Natural killer cell (primary cell): ENCODE results near the gene SPRED1. TPM values are rescaled to one million over a fixed set of nuclear protein-coding genes. Genes with fewer than 3 reads are reported as not detected.

Experiments
- ATAC-seq, 3 donors: fragments of 150-1000 bp in 2 of 3; fragments of 200-7000 bp in 1 of 3; cut with Tn5 transposase; 1 replicate in 1 of 3; 2 replicates in 2 of 3; pipeline ENCODE4 v1.10.0; 2021; ENCODE audit warnings: mild to moderate bottlenecking in 2 of 3, moderate library complexity in 2 of 3
- DNase-seq, 2 donors: peaks; one replicate each; pipeline versions ENCODE4 v3.0.0 to v3.0.0-alpha.2; 2013 to 2021; ENCODE audit warnings: mixed read lengths in 1 of 2
- H3K27ac ChIP-seq: one replicate; pipeline ENCODE4 v1.5.1; 2013; ENCODE audit warnings: mild to moderate bottlenecking, low read length
- H3K27me3 ChIP-seq: one replicate; pipeline ENCODE4 v1.6.1; 2013; ENCODE audit warnings: low read length; ENCODE audit not compliant: control insufficient read depth, insufficient read depth
- H3K36me3 ChIP-seq: one replicate; pipeline ENCODE4 v1.6.1; 2013; ENCODE audit warnings: low read length; ENCODE audit not compliant: control insufficient read depth, insufficient read depth
- H3K4me1 ChIP-seq: one replicate; pipeline ENCODE4 v1.6.1; 2013; ENCODE audit warnings: low read length; ENCODE audit not compliant: control insufficient read depth, insufficient read depth
- H3K4me3 ChIP-seq: one replicate; pipeline ENCODE4 v1.5.1; 2013; ENCODE audit warnings: low read length
- H3K9me3 ChIP-seq: one replicate; pipeline ENCODE4 v1.6.1; 2013; ENCODE audit warnings: low read length; ENCODE audit not compliant: control insufficient read depth, insufficient read depth
- H3K27ac Mint-ChIP-seq, 2 donors: one replicate each; pipeline ENCODE4 v1.8.0; 2022; ENCODE audit warnings: mild to moderate bottlenecking in 2 of 2, mixed read lengths in 2 of 2, moderate library complexity in 1 of 2
- H3K27me3 Mint-ChIP-seq, 2 donors: one replicate each; pipeline ENCODE4 v1.8.0; 2022; ENCODE audit warnings: low read depth in 2 of 2, mixed read lengths in 2 of 2
- H3K36me3 Mint-ChIP-seq: one replicate; pipeline ENCODE4 v1.8.0; 2022; ENCODE audit warnings: mixed read lengths
- H3K4me1 Mint-ChIP-seq, 2 donors: one replicate each; pipeline ENCODE4 v1.8.0; 2022; ENCODE audit warnings: mixed read lengths in 2 of 2
- H3K4me3 Mint-ChIP-seq: one replicate; pipeline ENCODE4 v1.8.0; 2022; ENCODE audit warnings: mild to moderate bottlenecking, moderate library complexity, mixed read lengths
- H3K9me3 Mint-ChIP-seq, 2 donors: one replicate each; pipeline ENCODE4 v1.8.0; 2022; ENCODE audit warnings: mixed read lengths in 2 of 2
- WGBS: methylation state at CpG from one replicate; pipeline ENCODE4 v1.1.7; 2013; ENCODE audit warnings: missing lambda C conversion rate; ENCODE audit not compliant: insufficient coverage; 5-methylcytosine and 5-hydroxymethylcytosine counted together
- intact Hi-C: fragments of 100-400 bp; cut with micrococcal nuclease; formaldehyde crosslinking; loops from one replicate; pipeline ENCODE4 v1.14.2; 2022
- total RNA-seq, 4 donors: library from RNA; stranded (reverse); fragments of 120-200 nt in 1 of 4; gene quantifications; one replicate each; pipeline versions ENCODE4 v1.2.3 to v1.2.4, GENCODE V29; 2013 to 2022
- TF ChIP-seq, protein P1 (sequence below): fragments of 200-600 bp; IDR thresholded peaks from one replicate; pipeline ENCODE4 v1.8.0; 2022; ENCODE audit warnings: antibody characterized with exemption

SPRED1 gene
- total RNA-seq, 3 donors from 2014 or later (not counting 1 experiment from before 2014, with no cell fraction given): 1.1 to 2.0 (median 1.5) TPM

DNA sequence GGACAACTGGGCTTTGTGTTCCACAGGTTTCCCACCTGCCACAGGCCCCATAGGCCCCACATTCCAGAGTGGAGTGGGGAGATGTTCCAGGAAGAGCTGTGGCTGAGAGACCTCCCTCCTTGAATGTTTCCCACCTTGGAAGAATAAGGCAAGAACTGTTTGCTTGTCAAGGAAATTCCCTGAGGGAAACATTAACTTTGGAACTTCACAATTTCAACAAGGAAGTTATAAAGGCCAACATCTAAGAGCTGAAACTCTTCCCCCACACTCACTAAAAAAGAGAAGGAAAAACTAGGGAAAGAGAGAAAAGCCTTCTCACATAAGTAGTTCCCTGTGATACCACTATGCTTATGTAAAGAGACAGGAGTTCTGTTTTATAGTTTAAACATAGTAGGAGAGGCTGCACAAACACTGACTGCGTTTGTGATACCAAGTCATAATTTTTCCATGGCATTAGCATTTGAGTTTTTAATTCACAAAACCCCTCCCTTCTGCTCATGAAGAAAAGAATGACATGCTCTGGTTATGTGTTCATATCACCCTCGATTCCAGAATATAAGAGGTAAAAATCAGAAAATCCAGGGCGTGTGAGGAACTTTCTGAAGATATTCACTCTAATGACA lies 39.8 kb upstream of the SPRED1 start:
- DNase-seq (no peak), ATAC-seq (no peak)
- Histone ChIP-seq H3K27me3 (no peaks in the 10 kb centered on the region), H3K4me1 (no peaks in the 10 kb centered on the region), H3K36me3 (no peaks in the 10 kb centered on the region), H3K9me3 (no peaks in the 10 kb centered on the region), H3K27ac (no peak overlapping the region), H3K4me3 (no peak overlapping the region)
- Mint-ChIP-seq H3K27ac (no peak overlapping the region), H3K4me1 (no peaks in the 10 kb centered on the region), H3K9me3 (no peaks in the 10 kb centered on the region), H3K4me3 (no peak overlapping the region), H3K27me3 (peaks cover 6 to 29% of the 10 kb centered on the region in 2 donors), H3K36me3 (no peaks in the 10 kb centered on the region)
- TF ChIP-seq, protein P1, sequence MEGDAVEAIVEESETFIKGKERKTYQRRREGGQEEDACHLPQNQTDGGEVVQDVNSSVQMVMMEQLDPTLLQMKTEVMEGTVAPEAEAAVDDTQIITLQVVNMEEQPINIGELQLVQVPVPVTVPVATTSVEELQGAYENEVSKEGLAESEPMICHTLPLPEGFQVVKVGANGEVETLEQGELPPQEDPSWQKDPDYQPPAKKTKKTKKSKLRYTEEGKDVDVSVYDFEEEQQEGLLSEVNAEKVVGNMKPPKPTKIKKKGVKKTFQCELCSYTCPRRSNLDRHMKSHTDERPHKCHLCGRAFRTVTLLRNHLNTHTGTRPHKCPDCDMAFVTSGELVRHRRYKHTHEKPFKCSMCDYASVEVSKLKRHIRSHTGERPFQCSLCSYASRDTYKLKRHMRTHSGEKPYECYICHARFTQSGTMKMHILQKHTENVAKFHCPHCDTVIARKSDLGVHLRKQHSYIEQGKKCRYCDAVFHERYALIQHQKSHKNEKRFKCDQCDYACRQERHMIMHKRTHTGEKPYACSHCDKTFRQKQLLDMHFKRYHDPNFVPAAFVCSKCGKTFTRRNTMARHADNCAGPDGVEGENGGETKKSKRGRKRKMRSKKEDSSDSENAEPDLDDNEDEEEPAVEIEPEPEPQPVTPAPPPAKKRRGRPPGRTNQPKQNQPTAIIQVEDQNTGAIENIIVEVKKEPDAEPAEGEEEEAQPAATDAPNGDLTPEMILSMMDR: no peak
- intact Hi-C loops: no loop called here
- WGBS: 81% methylated on average over 3 of the region's 3 CpGs

DNA sequence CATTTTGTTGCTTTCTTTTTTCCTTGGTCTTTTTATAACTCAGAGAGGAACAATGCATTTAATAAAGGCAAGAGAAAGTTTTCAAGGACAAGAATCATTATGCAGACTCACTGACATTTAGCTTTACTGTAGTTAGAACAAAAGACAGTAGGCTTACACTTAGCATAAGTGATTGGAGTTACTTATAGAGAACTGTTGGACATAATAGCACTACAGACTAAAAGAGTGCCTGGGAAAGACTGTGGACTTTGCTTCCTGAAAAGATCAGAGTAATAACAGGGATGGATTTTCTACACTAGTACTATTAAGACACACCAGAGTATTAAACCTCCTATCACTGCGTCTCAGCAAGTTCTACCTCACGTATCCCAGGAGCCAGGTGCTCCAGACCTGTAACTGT lies 39.3 kb upstream of the SPRED1 start:
- H3K4me3 ChIP-seq: no peak overlapping the region
- Mint-ChIP-seq H3K9me3 (no peaks in the 10 kb centered on the region), H3K4me1 (no peaks in the 10 kb centered on the region), H3K4me3 (no peak overlapping the region), H3K36me3 (no peaks in the 10 kb centered on the region), H3K27ac (no peak overlapping the region), H3K27me3 (peaks cover 6 to 23% of the 10 kb centered on the region in 2 donors)
- DNase-seq (no peak), ATAC-seq (no peak)
- no peaks in the 10 kb centered on the region for H3K4me1 ChIP-seq
- 91% methylated on average over 2 of the region's 2 CpGs for WGBS
- no peaks in the 10 kb centered on the region for H3K36me3 ChIP-seq
- no peaks in the 10 kb centered on the region for H3K9me3 ChIP-seq
- no peak overlapping the region for H3K27ac ChIP-seq
- TF ChIP-seq, protein P1: no peak
- intact Hi-C loops: no loop called here
- no peaks in the 10 kb centered on the region for H3K27me3 ChIP-seq

DNA sequence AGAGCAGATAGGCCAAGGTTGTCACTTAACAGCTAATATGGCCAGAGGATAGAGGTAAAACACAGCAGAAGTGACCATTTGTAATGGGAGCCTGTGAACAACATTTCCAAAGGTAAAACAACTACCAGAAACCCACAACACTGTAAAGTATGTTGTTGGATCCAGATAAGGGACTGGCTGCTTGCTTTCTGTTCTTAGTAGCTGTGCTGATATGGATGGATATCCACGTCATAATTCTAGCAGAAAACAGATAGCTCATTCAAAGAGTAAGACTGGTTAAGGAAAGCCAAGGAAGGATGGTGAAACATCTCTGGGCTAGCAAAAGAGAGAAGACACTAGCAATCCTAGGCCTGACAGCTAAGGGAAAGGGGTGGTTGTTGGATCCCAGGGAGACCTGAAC lies 36.9 kb upstream of the SPRED1 start:
- peaks cover 3 to 20% of the 10 kb centered on the region in 2 donors for H3K27me3 Mint-ChIP-seq
- no peaks in the 10 kb centered on the region for H3K9me3 Mint-ChIP-seq
- Histone ChIP-seq H3K36me3 (no peaks in the 10 kb centered on the region), H3K27me3 (no peaks in the 10 kb centered on the region), H3K4me3 (no peak overlapping the region), H3K27ac (no peak overlapping the region), H3K4me1 (no peaks in the 10 kb centered on the region), H3K9me3 (no peaks in the 10 kb centered on the region)
- intact Hi-C loops: no loop called here
- no peak for DNase-seq
- TF ChIP-seq, protein P1: no peak
- no peaks in the 10 kb centered on the region for H3K36me3 Mint-ChIP-seq
- H3K4me1 Mint-ChIP-seq: no peaks in the 10 kb centered on the region
- H3K27ac Mint-ChIP-seq: no peak overlapping the region
- ATAC-seq: no peak
- H3K4me3 Mint-ChIP-seq: no peak overlapping the region
- 87% methylated on average over 1 of the region's 1 CpG for WGBS

DNA sequence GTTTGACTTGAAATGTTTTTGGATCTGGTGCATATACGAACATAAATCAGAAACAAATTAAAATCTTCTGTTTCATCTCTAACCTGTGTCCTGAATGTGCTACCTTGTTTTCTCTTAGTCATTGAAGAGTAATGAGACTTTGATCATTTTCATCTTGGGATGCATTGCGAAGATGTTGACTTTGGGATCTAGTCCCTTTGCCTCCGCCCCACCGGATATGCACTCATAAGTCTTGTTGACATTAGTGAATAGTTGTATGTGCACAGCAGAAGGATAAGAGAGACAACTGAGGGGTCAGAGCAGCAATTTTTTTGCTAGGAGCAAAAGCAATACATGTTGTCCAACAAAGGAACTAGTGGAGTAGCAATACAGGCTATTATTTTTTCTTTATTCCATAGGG lies 35.9 kb upstream of the SPRED1 start:
- H3K27me3 ChIP-seq: no peaks in the 10 kb centered on the region
- intact Hi-C loops: no loop called here

More for the DNA sequence above, 35.9 kb upstream of the SPRED1 start:
- H3K4me1 ChIP-seq: no peaks in the 10 kb centered on the region
- no peaks in the 10 kb centered on the region for H3K9me3 ChIP-seq
- Mint-ChIP-seq H3K4me3 (no peak overlapping the region), H3K27me3 (peaks cover 3 to 12% of the 10 kb centered on the region in 2 donors), H3K27ac (no peak overlapping the region), H3K36me3 (no peaks in the 10 kb centered on the region), H3K9me3 (no peaks in the 10 kb centered on the region), H3K4me1 (no peaks in the 10 kb centered on the region)
- H3K4me3 ChIP-seq: no peak overlapping the region
- ATAC-seq (no peak), DNase-seq (no peak)
- H3K27ac ChIP-seq: no peak overlapping the region
- WGBS: 86% methylated on average over 4 of the region's 4 CpGs
- TF ChIP-seq, protein P1: no peak
- no peaks in the 10 kb centered on the region for H3K36me3 ChIP-seq
